Endothelial cell (in vitro differentiated cells): ENCODE results near the gene PPM1M. TPM values are rescaled to one million over a fixed set of nuclear protein-coding genes. Genes with fewer than 3 reads are reported as not detected.

Experiments used
- DNase-seq: peaks from one replicate; pipeline ENCODE4 v3.0.0; 2021; ENCODE audit warnings: low spot score
- H3K27ac Mint-ChIP-seq: one replicate; pipeline ENCODE4 v1.8.0; 2021; ENCODE audit warnings: mixed read lengths, inconsistent platforms; ENCODE audit not compliant: unreplicated experiment
- H3K27me3 Mint-ChIP-seq: one replicate; pipeline ENCODE4 v1.8.0; 2021; ENCODE audit warnings: mild to moderate bottlenecking, moderate library complexity, mixed read lengths, inconsistent platforms; ENCODE audit not compliant: unreplicated experiment
- H3K36me3 Mint-ChIP-seq: one replicate; pipeline ENCODE4 v1.8.0; 2021; ENCODE audit warnings: mild to moderate bottlenecking, low read depth, mixed read lengths, inconsistent platforms; ENCODE audit not compliant: unreplicated experiment
- H3K4me1 Mint-ChIP-seq: one replicate; pipeline ENCODE4 v1.8.0; 2021; ENCODE audit warnings: mild to moderate bottlenecking, mixed read lengths, inconsistent platforms; ENCODE audit not compliant: unreplicated experiment
- H3K4me3 Mint-ChIP-seq: one replicate; pipeline ENCODE4 v1.8.0; 2021; ENCODE audit warnings: mild to moderate bottlenecking, mixed read lengths, inconsistent platforms; ENCODE audit not compliant: unreplicated experiment
- H3K9me3 Mint-ChIP-seq: one replicate; pipeline ENCODE4 v1.8.0; 2021; ENCODE audit warnings: mixed read lengths, inconsistent platforms; ENCODE audit not compliant: unreplicated experiment
- total RNA-seq: library from RNA; stranded (reverse); fragmentation: NEBNext Ultra II Directional; extraction: Animal tissue kit (Norgen Biotek cat#: 25700); gene quantifications from one replicate; pipeline ENCODE4 v1.2.1, GENCODE V29; 2021; ENCODE audit not compliant: unreplicated experiment
- TF ChIP-seq, protein P1 (sequence below): fragments of 200-600 bp; sonication (generic); IDR thresholded peaks from one replicate; pipeline ENCODE4 v1.5.0; 2021; ENCODE audit warnings: antibody characterized with exemption; ENCODE audit not compliant: unreplicated experiment

The PPM1M gene
- total RNA-seq, 1 donor from 2014 or later = 15.0 TPM

DNA sequence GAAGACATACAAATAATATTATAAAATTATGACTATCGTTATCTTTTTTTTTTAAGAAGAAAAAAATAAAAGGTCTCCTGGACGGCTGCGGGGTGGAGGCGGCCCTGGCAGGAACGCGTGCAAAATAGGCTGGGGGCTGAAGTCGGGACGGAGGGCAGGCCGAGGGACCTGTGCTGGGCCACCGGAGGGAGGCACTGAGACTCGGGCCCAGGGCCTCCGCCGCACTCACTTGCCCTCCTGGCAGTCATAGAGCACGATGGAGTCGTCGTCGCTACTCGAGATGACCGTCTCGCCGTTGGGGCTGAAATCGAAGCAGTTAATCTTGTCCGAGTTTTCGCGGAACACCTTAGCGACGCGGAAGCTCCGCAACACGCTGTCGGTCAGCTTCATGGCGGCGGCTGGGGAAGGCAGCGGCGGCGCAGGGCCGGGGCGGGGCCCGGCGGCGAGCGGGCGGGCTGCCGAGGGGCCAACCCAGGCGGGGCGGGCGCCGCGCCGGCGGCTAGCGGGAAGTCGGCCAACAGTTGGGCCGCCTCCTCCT, 32.5 kb downstream of the PPM1M start:
- DNase-seq = peak; percentile 52
- Mint-ChIP-seq H3K27ac (peak overlapping the region; percentile 98), H3K27me3 (peaks cover 10% of the 10 kb centered on the region), H3K4me1 (peaks cover 38% of the 10 kb centered on the region), H3K36me3 (peaks cover 9% of the 10 kb centered on the region), H3K9me3 (no peaks in the 10 kb centered on the region), H3K4me3 (peak overlapping the region; percentile 98)
- TF ChIP-seq, protein P1, sequence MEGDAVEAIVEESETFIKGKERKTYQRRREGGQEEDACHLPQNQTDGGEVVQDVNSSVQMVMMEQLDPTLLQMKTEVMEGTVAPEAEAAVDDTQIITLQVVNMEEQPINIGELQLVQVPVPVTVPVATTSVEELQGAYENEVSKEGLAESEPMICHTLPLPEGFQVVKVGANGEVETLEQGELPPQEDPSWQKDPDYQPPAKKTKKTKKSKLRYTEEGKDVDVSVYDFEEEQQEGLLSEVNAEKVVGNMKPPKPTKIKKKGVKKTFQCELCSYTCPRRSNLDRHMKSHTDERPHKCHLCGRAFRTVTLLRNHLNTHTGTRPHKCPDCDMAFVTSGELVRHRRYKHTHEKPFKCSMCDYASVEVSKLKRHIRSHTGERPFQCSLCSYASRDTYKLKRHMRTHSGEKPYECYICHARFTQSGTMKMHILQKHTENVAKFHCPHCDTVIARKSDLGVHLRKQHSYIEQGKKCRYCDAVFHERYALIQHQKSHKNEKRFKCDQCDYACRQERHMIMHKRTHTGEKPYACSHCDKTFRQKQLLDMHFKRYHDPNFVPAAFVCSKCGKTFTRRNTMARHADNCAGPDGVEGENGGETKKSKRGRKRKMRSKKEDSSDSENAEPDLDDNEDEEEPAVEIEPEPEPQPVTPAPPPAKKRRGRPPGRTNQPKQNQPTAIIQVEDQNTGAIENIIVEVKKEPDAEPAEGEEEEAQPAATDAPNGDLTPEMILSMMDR = no peak

DNA sequence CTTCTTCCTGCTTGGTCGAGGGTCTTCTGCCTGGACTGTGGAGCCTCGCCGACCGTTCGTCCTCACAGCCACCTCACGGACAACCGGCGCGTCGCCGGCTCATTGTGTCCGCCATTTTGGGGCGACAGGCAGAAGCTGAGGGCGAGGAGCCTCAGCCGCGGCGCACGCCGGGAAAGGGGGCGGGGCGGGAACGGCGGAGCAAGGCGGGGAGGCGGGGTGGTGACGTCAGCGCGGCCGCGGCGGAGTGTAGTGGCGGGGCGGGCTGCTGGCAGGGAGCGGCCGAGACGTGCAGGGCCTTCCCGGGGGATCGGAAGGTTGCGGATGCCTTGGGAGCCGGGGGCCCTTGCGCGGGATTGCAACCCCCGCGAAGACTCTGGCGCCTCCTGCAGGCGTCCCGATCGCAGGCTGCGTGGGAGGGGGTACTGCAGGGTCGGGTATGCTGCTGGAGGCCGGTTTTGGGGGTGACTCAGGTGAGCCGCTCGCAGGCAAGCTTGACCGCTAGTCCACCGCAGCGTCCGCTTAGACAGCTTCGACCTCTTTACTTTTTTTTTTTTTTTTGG, 33.0 kb downstream of the PPM1M start, which contains the start of gene WDR82:
WDR82 (minus strand) TSS at position 140 of the 560 bp plus-strand sequence. CDS start 288 bp downstream, outside the sequence.
- Mint-ChIP-seq H3K4me1 (peaks cover 38% of the 10 kb centered on the region), H3K36me3 (peaks cover 9% of the 10 kb centered on the region), H3K27me3 (peaks cover 10% of the 10 kb centered on the region)

DNA sequence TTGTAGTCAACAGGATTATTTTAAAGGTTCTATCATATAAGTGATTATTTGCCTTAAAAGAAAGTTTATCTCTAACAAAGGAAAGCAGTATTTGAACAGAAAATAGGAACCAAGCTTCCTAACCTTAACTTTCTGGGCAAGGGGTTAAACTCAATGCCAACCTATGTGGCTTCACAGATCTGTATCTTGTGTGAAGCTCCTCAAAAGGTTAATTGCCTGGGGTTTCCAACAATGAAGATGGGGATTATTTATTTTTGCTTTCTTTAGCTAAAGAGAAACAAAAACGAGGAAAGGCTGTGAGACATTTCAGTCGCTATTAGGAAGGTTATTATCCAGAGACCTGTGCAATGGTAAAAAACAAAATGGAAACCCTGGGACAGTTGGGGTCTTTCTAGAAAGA, 34.0 kb downstream of the PPM1M start:
- DNase-seq = no peak
- Mint-ChIP-seq H3K4me1 (peaks cover 34% of the 10 kb centered on the region), H3K27me3 (peaks cover 10% of the 10 kb centered on the region), H3K36me3 (peaks cover 9% of the 10 kb centered on the region), H3K9me3 (no peaks in the 10 kb centered on the region), H3K4me3 (peak overlapping the region; percentile 97), H3K27ac (peak overlapping the region; percentile 75)
- TF ChIP-seq, protein P1 = no peak

More for the DNA sequence above, 33.0 kb downstream of the PPM1M start, which contains the start of gene WDR82:
- Mint-ChIP-seq H3K9me3 (no peaks in the 10 kb centered on the region), H3K27ac (peak within 1 kb of the TSS; percentile 98), H3K4me3 (peak within 1 kb of the TSS; percentile 98)
- TF ChIP-seq, protein P1 = peak; percentile 56
- DNase-seq = peak; percentile 99

DNA sequence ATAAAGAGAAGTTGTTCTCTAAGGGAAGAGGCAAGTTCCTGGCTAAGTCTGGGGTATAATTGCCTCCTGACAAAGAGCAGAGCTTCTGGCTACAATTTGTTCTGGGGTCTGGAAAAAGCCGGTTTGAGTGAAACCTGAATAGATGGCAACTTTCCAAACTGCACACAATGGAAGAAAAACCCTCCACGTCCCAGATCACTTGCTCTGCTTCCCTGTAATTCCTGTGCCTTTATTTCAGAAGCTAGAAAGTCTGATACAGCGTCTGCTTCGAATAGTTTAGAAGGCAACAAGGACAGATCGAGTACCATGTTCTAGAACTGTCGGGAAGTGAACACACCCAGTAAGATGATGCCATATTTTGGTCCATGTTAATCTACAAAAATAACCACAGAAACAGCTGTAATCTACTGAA, 34.5 kb downstream of the PPM1M start:
- no peak overlapping the region for H3K4me3 Mint-ChIP-seq
- H3K27ac Mint-ChIP-seq = no peak overlapping the region
- TF ChIP-seq, protein P1 = no peak
- peaks cover 36% of the 10 kb centered on the region for H3K4me1 Mint-ChIP-seq
- H3K27me3 Mint-ChIP-seq = peaks cover 10% of the 10 kb centered on the region
- no peaks in the 10 kb centered on the region for H3K9me3 Mint-ChIP-seq
- peaks cover 9% of the 10 kb centered on the region for H3K36me3 Mint-ChIP-seq
- no peak for DNase-seq

DNA sequence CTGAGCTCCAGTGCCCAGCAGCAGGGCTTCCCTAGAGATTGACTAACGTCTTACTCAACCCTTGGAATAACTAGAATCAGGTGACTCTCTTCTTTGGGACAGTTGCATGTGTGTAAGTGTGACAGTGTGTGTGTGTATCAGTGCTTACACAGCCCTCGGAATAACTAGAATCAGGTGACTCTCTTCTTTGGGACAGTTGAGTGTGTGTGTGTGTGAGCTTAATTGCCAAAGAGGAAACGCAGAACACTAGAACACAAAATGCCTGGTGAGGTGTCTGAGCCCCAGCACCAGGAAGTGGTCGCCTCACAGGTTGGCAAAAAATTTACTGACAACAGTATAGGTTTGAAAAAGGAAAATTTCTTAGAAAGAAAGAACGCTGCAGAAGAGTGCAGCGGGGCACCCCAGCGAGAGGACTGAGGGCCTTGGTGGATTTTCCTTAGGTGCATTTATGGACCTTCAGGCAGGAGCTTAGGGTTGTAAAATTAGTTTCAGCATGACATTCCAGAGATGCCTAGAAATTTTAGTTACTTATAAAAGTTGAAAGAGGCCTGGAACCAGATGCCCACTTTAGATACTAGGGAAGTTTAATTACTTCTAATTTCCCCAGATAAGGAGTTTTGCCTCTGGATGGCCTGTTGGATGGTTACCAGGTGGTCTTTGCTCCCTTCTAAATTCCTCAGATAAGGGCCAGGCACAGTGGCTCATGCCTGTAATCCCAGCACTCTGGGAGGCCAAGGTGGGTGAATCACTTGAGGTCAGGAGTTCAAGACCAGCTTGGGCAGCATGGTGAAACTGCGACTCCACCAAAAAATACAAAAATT, 36.6 kb downstream of the PPM1M start:
- no peak for DNase-seq
- Mint-ChIP-seq H3K9me3 (no peaks in the 10 kb centered on the region), H3K27me3 (peaks cover 10% of the 10 kb centered on the region), H3K27ac (peak overlapping the region; percentile 30), H3K36me3 (peaks cover 13% of the 10 kb centered on the region), H3K4me1 (peaks cover 30% of the 10 kb centered on the region), H3K4me3 (no peak overlapping the region)
- TF ChIP-seq, protein P1 = no peak
